ENCODE data around the gene RAB3B.

Gene RAB3B

DNA sequence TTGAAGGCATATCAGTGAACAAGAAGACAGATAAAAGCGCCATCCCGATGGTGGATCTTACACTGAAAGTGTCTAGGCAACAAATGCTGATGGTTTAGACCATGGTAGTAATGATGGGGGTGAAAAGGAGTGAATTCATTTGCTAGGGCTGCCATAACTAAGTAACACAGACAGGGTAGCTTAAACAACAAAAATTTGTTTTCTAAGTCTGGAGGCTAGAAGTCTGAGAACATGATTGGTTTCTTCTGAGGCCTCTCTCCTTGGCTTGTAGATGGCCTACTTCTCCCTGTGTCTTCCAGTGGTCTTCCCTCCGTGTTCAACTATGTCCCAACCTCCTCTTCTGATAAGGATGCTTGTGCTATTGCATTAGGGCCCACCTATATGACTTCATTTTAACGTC is 13.4 kb upstream of the RAB3B start:
- TF ChIP-seq POLR2A (IDR thresholded peaks at IDR 0.05; ENCODE audit: low read depth, low read length) = no peak
- no peak for FAIRE-seq
- no peak for DNase-seq (ENCODE audit: insufficient read length, low spot score)

DNA sequence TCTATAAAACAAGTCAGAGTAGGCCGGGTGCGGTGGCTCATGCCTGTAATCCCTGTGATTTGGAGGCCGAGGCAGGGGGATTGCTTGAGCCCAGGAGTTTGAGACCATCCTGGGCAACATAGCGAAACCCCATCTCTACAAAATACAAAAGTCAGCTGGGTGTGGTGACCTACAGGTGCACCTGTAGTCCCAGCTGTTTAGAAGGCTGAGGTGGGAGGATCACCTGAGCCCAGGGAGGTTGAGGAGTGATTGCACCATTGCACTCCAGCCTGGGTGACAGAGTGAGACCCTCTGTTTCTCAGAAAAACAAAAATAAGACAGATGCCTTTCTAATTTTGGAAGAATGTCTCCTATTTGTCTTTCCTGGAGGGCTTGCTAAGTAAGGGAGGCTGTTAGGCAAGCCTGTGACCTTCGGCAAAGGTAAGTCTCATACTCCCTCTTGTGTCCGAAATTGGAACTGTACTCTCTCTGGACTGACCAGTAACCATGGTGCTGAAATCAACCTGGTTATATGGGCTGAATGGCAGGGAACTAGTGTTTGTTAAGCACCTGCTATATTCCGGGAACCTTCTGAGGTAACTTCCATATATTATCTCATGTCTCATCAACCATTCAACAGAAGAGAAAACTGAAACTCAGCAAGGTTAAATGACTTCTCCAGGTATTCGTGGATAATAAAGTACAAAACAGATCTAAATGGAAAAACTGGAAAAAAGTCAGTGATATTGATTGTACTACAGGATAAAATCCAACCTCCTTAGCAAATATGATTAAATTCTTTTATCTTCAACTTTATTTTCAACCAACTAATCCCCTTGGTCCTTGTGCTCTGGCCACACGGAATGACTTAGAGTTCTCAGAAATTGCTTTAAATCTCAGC is 11.8 kb upstream of the RAB3B start:
- DNase-seq (ENCODE audit: insufficient read length, low spot score) = peak; percentile 79
- no peak for TF ChIP-seq POLR2A (IDR thresholded peaks at IDR 0.05; ENCODE audit: low read depth, low read length)
- FAIRE-seq = peak; percentile 94

DNA sequence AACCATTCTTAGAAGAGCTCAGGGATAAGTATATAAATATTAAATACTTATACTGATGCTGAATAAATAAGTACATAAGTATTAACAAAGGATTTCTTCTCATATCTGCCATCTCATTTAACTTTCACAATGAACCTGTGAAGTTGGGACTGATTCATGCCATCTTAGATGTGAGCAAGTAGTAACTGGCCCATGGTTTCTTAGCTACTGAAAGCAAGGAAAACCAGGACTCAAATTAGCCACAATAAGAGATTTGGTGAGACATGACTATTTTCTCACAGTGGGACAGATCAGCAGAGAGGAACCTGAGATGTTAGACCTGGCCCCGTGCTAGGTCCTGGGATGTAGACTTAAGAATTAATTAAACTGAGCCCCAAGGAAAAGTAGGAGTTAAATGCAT is 8.2 kb upstream of the RAB3B start:
- no peak for DNase-seq (ENCODE audit: insufficient read length, low spot score)
- FAIRE-seq = no peak
- no peak for TF ChIP-seq POLR2A (IDR thresholded peaks at IDR 0.05; ENCODE audit: low read depth, low read length)

DNA sequence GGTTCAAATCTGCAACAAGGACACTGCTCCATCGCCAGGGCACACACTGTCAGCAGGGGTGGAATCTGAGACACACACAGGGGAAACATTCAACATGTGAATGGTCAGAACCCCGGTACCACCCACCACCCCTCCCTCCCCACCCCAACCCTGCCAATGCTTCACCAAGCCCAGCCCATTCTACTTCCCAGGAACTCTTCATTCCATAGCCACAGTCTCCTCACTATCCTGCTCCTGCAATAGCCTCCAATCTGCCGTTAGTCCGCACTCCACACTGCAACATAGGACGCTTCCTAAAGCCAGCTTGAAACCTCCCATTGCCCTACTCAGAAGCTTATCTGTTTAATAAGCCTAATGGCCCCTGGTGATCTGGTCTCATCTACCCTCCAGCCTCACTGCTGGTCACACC is 7.5 kb upstream of the RAB3B start:
- no peak for DNase-seq (ENCODE audit: insufficient read length, low spot score)
- FAIRE-seq = no peak
- no peak for TF ChIP-seq POLR2A (IDR thresholded peaks at IDR 0.05; ENCODE audit: low read depth, low read length)

DNA sequence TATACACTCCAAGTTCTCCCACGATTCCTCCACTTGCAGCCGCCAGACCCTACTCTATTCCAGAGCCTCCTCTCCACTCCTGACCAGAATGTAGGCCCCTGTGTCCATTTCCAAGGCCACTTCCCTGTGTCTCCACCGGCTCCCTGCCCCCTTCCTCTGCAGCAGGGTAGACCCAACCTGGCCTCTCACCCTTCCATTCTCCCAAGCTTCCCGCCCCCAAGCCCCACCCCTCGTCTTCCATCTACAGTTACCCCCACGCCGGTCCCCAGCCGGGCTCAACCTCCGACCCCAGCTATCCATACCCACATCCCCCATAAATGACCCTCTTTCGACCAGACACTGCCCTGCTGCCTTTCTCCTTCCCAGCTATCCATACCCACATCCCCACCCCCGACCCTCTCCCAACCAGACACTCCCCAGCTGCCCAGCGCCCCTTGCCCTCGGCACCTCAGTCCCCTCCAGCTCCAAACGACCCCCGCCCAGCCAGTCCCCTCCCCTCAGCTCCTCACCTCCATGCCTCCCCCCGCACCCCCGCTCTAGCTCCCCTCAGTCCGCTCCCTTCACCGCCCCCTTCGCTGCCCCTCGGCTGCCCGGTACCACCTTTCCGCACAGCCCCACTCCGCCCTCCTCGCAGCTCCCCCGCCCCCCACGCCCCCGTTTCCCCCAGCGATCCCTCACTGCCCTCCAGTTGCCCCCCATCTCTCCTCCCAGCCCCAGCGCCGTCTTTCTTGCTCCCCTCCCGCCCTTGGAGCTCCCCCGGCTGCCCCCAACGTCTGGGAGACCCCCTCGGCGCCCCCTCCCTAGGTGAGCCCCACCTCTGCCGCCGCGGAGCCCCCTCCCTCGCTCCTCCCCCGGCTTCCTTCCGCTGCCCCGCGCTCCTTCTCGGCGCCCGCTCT is 670 bp downstream of the RAB3B start:
- DNase-seq (ENCODE audit: insufficient read length, low spot score) (no peak), FAIRE-seq (no peak)
- no peak for TF ChIP-seq POLR2A (IDR thresholded peaks at IDR 0.05; ENCODE audit: low read depth, low read length)

DNA sequence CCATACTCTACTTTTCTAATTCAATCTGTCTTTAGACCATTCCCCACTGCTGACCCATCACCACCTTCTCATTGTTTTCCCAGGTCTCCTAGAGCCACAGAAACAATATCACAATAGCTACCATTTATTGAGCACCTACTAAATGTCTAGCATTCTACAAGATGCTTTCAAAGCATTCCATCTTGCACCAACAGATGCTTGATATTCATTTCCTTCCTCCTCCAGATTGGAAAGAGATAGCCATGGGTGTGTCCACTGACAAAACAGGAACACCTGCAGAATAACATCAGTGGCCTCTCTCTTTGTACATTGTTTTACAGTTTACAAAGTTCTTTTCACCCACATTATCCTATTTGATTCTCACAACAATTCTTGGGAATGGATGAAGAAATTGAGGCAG is 2.2 kb downstream of the RAB3B start:
- DNase-seq (ENCODE audit: insufficient read length, low spot score) (no peak), FAIRE-seq (no peak)
- no peak for TF ChIP-seq POLR2A (IDR thresholded peaks at IDR 0.05; ENCODE audit: low read depth, low read length)

DNA sequence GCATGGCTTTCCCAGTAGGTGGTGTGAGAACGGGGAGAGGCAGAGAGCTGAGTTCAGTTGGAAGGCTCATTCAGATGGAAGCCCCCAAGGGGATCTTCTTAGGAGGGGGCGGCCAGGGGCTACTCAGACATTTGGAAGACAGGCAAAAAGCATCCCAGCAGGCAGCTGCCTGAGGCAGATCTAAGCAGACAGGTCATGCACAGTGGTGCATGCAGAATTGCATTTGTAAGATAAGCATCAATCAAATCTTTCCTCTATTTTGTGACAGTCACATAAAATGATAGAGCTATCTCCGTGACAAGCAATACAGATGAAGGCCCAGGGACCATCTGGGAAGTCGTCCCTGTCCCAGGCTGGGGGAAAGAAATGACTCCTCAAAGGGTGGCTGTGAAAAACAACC is 3.8 kb downstream of the RAB3B start:
- no peak for TF ChIP-seq POLR2A (IDR thresholded peaks at IDR 0.05; ENCODE audit: low read depth, low read length)
- no peak for FAIRE-seq
- no peak for DNase-seq (ENCODE audit: insufficient read length, low spot score)

DNA sequence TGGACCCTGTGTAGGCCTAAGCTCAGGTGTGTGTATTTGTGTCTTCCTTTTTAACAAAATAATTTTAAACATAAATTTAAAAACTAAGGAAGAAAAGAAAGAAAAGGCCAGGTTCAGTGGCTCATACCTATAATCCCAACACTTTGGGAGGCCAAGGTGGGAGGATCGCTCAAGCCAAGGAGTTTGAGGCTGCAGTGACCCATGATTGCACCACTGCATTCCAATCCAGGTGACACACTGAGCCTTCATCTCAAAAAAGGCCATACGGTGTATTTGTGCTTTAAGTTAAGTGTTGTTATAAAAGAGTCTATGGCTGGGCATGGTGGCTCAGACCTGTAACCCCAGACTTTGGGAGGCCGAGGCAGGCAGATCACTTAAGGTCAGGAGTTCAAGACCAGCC is 8.3 kb downstream of the RAB3B start:
- no peak for TF ChIP-seq POLR2A (IDR thresholded peaks at IDR 0.05; ENCODE audit: low read depth, low read length)
- no peak for FAIRE-seq
- DNase-seq (ENCODE audit: insufficient read length, low spot score) = no peak

DNA sequence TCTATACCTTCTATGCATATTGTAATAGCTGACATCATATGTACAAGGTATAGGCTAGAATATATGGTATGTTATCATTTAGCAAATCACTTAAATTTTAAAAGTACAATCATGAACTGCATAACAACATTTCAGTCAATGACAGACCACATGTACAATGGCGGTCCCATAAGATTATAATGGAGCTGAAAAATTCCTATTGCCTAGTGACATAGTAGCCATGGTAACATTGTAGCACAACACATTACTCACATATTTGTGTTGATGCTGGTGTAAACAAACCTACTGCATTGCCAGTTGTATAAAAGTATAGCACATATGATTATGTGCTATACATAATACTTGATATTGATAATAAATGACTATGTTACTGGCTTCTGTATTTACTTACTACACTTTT is 8.9 kb downstream of the RAB3B start:
- no peak for TF ChIP-seq POLR2A (IDR thresholded peaks at IDR 0.05; ENCODE audit: low read depth, low read length)
- DNase-seq (ENCODE audit: insufficient read length, low spot score) (no peak), FAIRE-seq (no peak)

DNA sequence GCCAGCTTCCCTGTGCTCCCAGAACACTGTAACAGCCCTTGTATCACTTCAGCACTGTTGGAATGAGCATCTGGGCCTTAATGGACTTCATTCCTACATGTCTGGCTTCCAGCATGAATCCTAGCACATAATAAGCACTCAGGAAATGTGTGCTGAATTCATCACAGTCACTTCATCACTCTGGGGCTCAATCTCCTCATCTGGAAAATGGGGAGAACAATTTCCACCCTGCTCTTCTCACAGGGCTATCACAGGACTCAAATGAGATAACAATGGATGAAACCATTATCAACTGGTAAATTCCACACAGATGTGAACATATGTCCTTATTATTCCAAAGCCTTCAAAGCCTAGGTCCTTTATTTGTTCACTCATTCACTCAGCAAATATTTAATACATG is 12.4 kb downstream of the RAB3B start:
- FAIRE-seq (no peak), DNase-seq (ENCODE audit: insufficient read length, low spot score) (no peak)

DNA sequence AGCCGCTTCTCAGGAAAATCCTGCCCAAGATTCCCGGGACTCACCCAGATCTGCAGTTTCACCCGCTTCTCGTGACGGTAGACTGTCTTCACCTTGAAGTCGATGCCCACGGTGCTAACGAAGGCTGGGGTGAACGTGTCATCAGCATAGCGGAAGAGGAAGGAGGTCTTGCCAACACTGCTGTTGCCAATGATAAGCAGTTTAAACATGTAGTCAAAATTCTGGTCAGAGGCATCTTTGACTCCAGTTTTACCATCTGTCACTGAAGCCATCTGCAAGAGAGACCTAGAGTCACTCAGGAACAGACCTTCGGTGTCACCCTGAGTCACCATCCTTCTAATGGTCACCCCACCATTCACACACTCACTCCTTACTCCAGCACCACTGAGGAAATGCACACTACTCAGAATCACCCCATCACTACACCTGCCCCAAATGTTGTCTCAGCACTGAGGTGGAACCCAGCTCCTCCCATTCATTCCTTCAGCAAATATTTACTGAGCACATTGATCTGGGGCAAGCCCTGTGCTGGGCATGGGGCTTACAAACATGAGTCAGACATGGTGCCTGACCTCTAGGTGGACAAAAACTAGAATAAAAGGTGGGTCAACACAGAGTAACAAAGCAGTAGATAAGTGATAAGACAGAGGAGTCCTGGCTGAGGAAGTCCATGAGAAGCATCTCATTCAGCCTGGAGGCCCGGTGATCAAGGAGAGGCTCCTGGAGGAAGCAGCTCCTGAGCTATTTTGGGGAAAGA is 13.5 kb downstream of the RAB3B start:
- FAIRE-seq (no peak), DNase-seq (ENCODE audit: insufficient read length, low spot score) (no peak)
- no peak for TF ChIP-seq POLR2A (IDR thresholded peaks at IDR 0.05; ENCODE audit: low read depth, low read length)

More for the DNA sequence above, 12.4 kb downstream of the RAB3B start:
- TF ChIP-seq POLR2A (IDR thresholded peaks at IDR 0.05; ENCODE audit: low read depth, low read length) = no peak

DNA sequence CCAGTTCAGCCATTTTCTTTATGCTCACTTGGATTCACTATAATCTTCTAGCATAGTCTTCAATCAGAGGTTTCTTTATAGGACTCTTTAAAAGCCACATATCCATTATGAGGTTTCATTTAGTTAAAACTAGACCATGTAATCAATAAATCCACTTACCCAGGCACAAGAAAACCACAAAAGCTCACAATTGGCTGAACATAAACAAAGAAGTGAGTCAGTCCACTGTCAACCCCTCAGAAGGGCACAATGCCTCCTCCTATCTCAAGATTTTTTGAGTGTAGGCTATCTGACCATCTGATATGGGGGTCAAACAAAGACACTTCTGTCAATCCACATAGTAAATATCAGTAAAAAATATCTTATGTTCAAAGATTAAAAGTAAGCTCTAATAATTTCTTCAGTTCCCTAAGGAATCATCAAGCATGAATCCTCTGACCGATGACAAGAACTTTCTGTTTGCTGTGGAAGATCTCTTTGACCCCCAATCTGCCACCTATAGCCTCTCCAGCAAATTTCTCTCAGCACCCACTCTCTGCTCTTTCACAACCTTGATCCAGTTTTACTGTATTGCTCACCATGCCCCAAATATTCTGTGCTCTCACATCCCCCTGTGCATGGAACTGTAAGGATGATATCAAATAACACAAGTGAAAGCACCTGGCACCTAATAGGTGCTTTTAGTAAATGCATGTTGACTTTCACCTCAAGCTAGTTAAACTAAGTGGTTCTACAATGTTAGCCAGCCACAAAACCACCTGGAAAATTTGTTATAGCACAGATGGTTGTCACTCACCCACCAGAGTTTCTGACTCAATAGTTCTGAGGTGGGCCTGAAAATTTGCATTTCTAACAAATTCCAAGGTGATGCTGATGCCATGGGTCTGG is 16.7 kb downstream of the RAB3B start:
- DNase-seq (ENCODE audit: insufficient read length, low spot score) (no peak), FAIRE-seq (no peak)
- TF ChIP-seq POLR2A (IDR thresholded peaks at IDR 0.05; ENCODE audit: low read depth, low read length) = no peak

All from H54 (cell line).